C4-2B (cell line): Measurements from ENCODE around the gene MITF.

ENCODE experiments used
- ZFX ChIP-seq: fragments of 450-650 bp; IDR thresholded peaks from 2 replicates; pipeline ENCODE4 v1.6.1; 2017
- TF ChIP-seq, protein P1 (sequence below): fragments of 450-650 bp; conservative IDR thresholded peaks from 2 replicates; pipeline ENCODE4 v1.5.1; 2017; ENCODE audit warnings: mild to moderate bottlenecking

DNA sequence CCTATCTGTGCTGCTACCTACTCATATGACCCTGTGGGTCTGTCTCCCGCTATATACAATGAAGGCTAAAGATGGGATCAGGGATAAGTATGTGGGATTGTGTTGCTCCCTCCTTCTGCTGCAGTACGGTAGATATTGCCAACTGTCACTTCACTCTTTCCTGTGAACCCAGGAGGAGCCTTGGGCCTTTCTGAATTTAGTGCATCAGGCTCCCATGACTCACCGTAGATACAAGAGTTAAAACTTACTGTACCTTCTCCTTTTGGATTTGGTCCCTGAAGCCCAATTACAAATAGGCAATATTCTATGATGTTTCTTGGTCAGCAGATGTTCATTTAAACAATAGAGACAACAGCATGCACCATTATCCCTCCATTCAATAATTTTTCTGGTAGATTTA is 27.4 kb downstream of the MITF start:
- TF ChIP-seq, protein P1, sequence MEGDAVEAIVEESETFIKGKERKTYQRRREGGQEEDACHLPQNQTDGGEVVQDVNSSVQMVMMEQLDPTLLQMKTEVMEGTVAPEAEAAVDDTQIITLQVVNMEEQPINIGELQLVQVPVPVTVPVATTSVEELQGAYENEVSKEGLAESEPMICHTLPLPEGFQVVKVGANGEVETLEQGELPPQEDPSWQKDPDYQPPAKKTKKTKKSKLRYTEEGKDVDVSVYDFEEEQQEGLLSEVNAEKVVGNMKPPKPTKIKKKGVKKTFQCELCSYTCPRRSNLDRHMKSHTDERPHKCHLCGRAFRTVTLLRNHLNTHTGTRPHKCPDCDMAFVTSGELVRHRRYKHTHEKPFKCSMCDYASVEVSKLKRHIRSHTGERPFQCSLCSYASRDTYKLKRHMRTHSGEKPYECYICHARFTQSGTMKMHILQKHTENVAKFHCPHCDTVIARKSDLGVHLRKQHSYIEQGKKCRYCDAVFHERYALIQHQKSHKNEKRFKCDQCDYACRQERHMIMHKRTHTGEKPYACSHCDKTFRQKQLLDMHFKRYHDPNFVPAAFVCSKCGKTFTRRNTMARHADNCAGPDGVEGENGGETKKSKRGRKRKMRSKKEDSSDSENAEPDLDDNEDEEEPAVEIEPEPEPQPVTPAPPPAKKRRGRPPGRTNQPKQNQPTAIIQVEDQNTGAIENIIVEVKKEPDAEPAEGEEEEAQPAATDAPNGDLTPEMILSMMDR: no peak
- TF ChIP-seq ZFX: no peak
